Measurements from ENCODE around the gene DUSP5.
"Not testable (repeated sequence)": the region's sequence is repeated elsewhere in the genome, so short reads cannot be mapped to it uniquely, and the experiment has no call there.

DUSP5 gene

GRCh38 chr10:110470541-110470940 lies 27.2 kb upstream of the DUSP5 start:
- DNase-seq (ENCODE audit: low spot score); H3K36me3 Mint-ChIP-seq (ENCODE audit: low read depth); H3K4me1 Mint-ChIP-seq (ENCODE audit: low read depth); H3K4me3 Mint-ChIP-seq; H3K27ac Mint-ChIP-seq; H3K27me3 Mint-ChIP-seq (ENCODE audit: low read depth): not testable (repeated sequence)
- H3K9me3 Mint-ChIP-seq: peaks cover 11% of the 10 kb centered on the region

DNA sequence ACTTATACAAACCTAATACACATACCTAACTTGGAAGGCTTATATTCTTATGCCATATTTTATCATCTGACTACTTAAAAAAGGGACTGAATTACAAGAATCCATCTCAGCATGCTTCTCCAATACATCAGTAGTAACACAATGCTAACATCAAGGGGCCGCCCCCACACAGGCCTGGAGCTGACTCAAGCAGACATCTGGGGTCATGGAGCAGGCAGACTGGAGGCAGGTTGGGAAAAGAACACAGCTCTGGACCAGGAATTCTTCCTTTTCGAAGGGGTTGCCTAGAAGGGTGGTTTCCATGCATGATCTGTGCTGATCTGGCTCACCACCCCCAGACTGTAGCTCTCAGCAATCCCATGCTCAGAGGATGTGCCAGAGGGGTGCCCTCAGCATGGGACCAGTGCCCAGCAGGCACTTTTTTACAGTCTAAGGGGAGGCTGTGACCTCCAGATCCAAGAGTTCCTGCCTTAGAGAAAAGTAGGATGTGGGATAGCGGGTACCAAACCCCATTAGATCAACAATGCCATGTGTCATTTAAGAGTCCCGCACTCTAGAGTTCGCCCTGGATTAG lies 26.1 kb upstream of the DUSP5 start:
- no peak for DNase-seq (ENCODE audit: low spot score)
- no peaks in the 10 kb centered on the region for H3K27me3 Mint-ChIP-seq (ENCODE audit: low read depth)

DNA sequence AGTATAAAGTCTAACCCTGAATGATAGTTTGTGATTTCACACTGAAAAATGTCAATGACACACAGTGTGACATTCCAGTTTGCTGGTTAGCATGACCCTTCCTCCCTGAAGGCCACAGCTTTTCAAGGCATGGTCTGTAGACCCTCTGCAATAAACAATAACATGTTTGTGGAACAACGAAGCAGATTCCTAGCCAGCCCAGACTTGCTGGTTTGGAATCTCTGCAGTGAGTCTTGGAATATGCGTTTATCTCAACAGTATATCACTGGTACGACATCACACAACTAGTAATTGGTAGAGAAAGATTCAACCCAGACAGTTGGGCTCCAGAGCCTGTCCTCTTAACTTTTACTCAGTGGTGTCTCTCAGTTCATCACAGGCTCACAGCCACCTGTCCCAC lies 23.7 kb upstream of the DUSP5 start:
- peaks cover 4% of the 10 kb centered on the region for H3K4me1 Mint-ChIP-seq (ENCODE audit: low read depth)
- H3K27me3 Mint-ChIP-seq (ENCODE audit: low read depth): no peaks in the 10 kb centered on the region
- DNase-seq (ENCODE audit: low spot score): no peak
- peaks cover 4% of the 10 kb centered on the region for H3K36me3 Mint-ChIP-seq (ENCODE audit: low read depth)
- H3K27ac Mint-ChIP-seq: no peak overlapping the region
- H3K4me3 Mint-ChIP-seq: no peak overlapping the region
- H3K9me3 Mint-ChIP-seq: peaks cover 8% of the 10 kb centered on the region

More for the DNA sequence above, 26.1 kb upstream of the DUSP5 start:
- Mint-ChIP-seq H3K4me3 (no peak overlapping the region), H3K4me1 (ENCODE audit: low read depth) (peaks cover 4% of the 10 kb centered on the region), H3K9me3 (peaks cover 11% of the 10 kb centered on the region), H3K36me3 (ENCODE audit: low read depth) (peaks cover 4% of the 10 kb centered on the region), H3K27ac (no peak overlapping the region)

DNA sequence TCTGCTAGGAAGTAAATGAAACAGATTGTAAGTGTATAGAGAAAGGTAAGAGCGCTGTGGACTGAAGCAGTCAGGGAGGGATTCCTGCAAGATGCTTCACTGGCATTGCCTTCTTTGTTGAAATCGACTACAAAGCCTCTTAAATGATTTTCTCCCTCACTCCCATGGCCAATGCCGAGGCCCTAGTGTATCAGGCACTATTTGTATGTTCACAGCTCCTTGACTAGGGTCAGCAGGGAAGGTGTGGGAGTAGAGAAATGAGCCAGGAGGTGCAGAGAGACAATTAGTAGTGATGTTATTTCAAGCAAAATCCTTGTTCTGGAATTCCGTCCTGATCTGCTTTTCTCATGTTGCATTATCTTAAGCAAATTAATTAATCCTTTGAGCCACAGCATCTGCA lies 22.9 kb upstream of the DUSP5 start:
- Mint-ChIP-seq H3K36me3 (ENCODE audit: low read depth) (peaks cover 1% of the 10 kb centered on the region), H3K9me3 (peaks cover 5% of the 10 kb centered on the region), H3K27ac (no peak overlapping the region), H3K27me3 (ENCODE audit: low read depth) (no peaks in the 10 kb centered on the region), H3K4me1 (ENCODE audit: low read depth) (peaks cover 4% of the 10 kb centered on the region), H3K4me3 (no peak overlapping the region)
- no peak for DNase-seq (ENCODE audit: low spot score)

- peaks cover 3% of the 10 kb centered on the region for H3K4me1 Mint-ChIP-seq (ENCODE audit: low read depth)
- no peaks in the 10 kb centered on the region for H3K9me3 Mint-ChIP-seq
- DNase-seq (ENCODE audit: low spot score): no peak
- H3K4me3 Mint-ChIP-seq: no peak overlapping the region
- H3K27me3 Mint-ChIP-seq (ENCODE audit: low read depth): no peaks in the 10 kb centered on the region
- H3K36me3 Mint-ChIP-seq (ENCODE audit: low read depth): no peaks in the 10 kb centered on the region
- H3K27ac Mint-ChIP-seq: no peak overlapping the region
Measured at GRCh38 chr10:110475722-110476515, 21.8 kb upstream of the DUSP5 start.

DNA sequence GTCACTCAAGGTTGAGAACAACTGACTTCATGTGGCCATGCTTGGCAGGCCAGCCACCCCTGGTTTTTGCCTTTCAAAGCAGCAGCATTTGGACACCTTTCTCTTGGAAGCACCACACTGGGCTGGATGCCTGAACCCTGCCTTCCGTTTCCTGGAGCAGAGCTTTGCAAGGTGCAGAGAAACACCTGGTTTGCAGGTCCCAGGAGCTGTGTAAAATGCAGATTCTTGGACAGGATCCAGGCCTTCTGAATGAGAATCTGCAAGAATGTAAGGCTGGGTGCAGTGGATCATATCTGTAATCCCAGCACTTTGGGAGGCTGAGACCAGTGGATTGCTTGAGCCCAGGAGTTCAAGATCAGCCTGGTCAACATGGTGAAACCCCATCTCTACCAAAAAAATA lies 18.0 kb upstream of the DUSP5 start:
- peaks cover 4% of the 10 kb centered on the region for H3K27me3 Mint-ChIP-seq (ENCODE audit: low read depth)
- H3K9me3 Mint-ChIP-seq: no peaks in the 10 kb centered on the region
- H3K27ac Mint-ChIP-seq: no peak overlapping the region
- no peak for DNase-seq (ENCODE audit: low spot score)
- no peak overlapping the region for H3K4me3 Mint-ChIP-seq
- peaks cover 4% of the 10 kb centered on the region for H3K4me1 Mint-ChIP-seq (ENCODE audit: low read depth)
- H3K36me3 Mint-ChIP-seq (ENCODE audit: low read depth): no peaks in the 10 kb centered on the region

- Mint-ChIP-seq H3K4me3 (no peak overlapping the region), H3K27ac (no peak overlapping the region), H3K36me3 (ENCODE audit: low read depth) (no peaks in the 10 kb centered on the region), H3K4me1 (ENCODE audit: low read depth) (peaks cover 4% of the 10 kb centered on the region), H3K9me3 (no peaks in the 10 kb centered on the region), H3K27me3 (ENCODE audit: low read depth) (peaks cover 4% of the 10 kb centered on the region)
- DNase-seq (ENCODE audit: low spot score): no peak
Measured at GRCh38 chr10:110480387-110480786, 17.3 kb upstream of the DUSP5 start.

- Mint-ChIP-seq H3K27ac (no peak overlapping the region), H3K4me3 (no peak overlapping the region), H3K36me3 (ENCODE audit: low read depth) (no peaks in the 10 kb centered on the region), H3K27me3 (ENCODE audit: low read depth) (peaks cover 4% of the 10 kb centered on the region), H3K9me3 (no peaks in the 10 kb centered on the region), H3K4me1 (ENCODE audit: low read depth) (peaks cover 4% of the 10 kb centered on the region)
- DNase-seq (ENCODE audit: low spot score): no peak
Measured at GRCh38 chr10:110481919-110482318, 15.8 kb upstream of the DUSP5 start.

- no peak overlapping the region for H3K27ac Mint-ChIP-seq
- no peaks in the 10 kb centered on the region for H3K36me3 Mint-ChIP-seq (ENCODE audit: low read depth)
- DNase-seq (ENCODE audit: low spot score): no peak
- H3K4me3 Mint-ChIP-seq: no peak overlapping the region
- H3K4me1 Mint-ChIP-seq (ENCODE audit: low read depth): peaks cover 4% of the 10 kb centered on the region
- no peaks in the 10 kb centered on the region for H3K9me3 Mint-ChIP-seq
- peaks cover 4% of the 10 kb centered on the region for H3K27me3 Mint-ChIP-seq (ENCODE audit: low read depth)
Measured at GRCh38 chr10:110483633-110484032, 14.1 kb upstream of the DUSP5 start.

- H3K9me3 Mint-ChIP-seq: no peaks in the 10 kb centered on the region
- H3K36me3 Mint-ChIP-seq (ENCODE audit: low read depth): no peaks in the 10 kb centered on the region
- no peak overlapping the region for H3K27ac Mint-ChIP-seq
- no peak overlapping the region for H3K4me3 Mint-ChIP-seq
- H3K4me1 Mint-ChIP-seq (ENCODE audit: low read depth): peaks cover 7% of the 10 kb centered on the region
- H3K27me3 Mint-ChIP-seq (ENCODE audit: low read depth): peaks cover 7% of the 10 kb centered on the region
- no peak for DNase-seq (ENCODE audit: low spot score)
Measured at GRCh38 chr10:110485541-110485940, 12.2 kb upstream of the DUSP5 start.

DNA sequence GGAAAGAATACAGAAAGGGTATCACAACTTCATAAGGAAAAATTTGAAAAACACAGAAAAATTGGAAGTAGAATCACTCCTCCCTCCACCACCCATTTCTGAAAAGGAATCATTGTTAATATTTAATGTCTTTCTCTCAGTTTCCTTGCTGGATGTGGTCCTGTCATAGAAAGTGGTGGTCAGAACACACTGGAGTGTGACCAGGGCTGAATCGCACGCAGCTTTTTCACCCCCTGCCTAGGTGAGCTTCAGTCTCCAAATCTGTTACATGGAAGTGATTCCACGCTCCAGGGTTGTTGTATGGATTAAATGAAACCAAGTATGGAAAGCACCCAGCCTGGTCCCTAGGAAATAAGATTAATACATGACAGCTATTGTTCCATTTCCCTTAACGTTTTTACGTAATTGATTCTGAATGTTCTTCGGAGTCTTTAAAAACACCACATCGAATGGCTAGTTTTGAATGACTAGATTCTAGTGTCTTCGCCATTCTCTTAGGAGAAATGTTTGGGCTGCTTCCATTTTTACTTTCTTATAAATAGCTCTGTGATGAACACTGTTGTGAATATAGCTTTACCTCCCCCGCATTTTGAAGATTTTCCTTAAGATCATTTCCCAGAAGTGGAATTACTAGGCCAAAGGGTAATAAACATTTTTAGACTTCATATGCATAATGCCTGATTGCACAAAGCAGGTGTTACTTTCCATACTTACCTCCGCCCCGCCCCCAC lies 10.9 kb upstream of the DUSP5 start:
- Mint-ChIP-seq H3K9me3 (no peaks in the 10 kb centered on the region), H3K27ac (no peak overlapping the region), H3K36me3 (ENCODE audit: low read depth) (no peaks in the 10 kb centered on the region), H3K4me3 (no peak overlapping the region), H3K27me3 (ENCODE audit: low read depth) (peaks cover 6% of the 10 kb centered on the region), H3K4me1 (ENCODE audit: low read depth) (peaks cover 7% of the 10 kb centered on the region)
- DNase-seq (ENCODE audit: low spot score): no peak

DNA sequence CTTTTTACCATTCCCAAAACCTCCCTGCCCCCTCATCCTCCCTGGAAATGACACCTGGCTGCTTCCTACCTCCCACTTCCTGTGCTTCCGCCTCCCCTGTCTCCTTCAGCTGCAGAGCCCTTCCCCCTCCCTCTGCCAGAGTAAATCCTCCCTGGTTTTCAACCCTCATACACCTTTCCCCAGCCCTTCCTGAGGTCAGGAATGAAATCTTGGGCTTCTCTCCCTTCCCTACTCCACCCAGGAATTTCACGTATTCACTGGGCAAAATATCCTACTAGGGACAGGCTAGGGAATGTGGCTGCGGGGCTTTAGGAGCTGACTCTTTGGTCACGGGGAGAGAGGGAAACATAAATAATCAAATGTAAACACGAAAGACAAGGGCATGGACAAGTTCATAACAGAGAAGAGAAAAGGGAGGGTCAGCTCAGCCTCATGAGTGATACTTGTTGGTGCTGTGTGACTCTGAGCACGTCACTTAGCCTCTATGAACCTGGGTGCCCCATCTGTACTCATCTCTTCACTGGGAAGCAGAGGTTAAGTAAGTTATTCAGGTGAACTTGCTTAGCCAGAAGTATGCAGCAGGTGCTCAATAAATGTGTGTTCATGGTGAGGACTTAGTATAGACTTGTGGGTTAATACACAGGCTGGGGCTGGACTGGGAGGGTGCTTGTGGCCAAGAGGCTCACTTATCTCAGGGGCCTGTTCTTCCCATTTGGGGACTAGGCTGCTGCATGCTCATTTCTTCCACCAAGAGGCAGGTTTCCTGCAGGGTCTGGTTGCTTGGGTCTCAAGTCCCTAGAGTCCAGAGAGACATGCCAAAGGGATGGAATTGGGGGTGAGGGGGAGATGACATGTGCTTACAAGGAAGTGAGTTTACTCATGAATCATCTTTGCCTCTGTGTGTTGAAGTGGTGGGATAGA lies 10.0 kb upstream of the DUSP5 start:
- Mint-ChIP-seq H3K27me3 (ENCODE audit: low read depth) (peaks cover 3% of the 10 kb centered on the region), H3K9me3 (no peaks in the 10 kb centered on the region), H3K36me3 (ENCODE audit: low read depth) (no peaks in the 10 kb centered on the region), H3K27ac (no peak overlapping the region), H3K4me1 (ENCODE audit: low read depth) (peaks cover 10% of the 10 kb centered on the region), H3K4me3 (no peak overlapping the region)
- no peak for DNase-seq (ENCODE audit: low spot score)

DNA sequence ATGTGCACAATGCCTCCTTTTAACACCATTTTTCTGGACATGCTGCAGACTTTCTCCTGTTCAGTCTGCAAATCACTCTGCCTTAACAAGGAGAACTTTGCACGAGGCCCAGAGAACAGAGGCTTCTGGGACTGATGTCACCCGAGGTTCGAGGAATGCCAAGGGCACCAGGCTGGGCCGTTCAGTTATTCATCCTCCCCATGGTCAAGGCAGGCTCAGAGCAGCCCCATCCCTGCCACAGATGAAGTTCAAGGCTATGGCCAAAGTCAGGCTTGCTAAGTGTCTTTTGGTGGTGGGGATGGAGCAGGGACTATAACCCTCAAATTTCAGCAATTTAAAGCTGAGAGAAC lies 9.4 kb upstream of the DUSP5 start:
- H3K9me3 Mint-ChIP-seq: no peaks in the 10 kb centered on the region
- no peak overlapping the region for H3K4me3 Mint-ChIP-seq
- no peak for DNase-seq (ENCODE audit: low spot score)
- no peak overlapping the region for H3K27ac Mint-ChIP-seq
- H3K4me1 Mint-ChIP-seq (ENCODE audit: low read depth): peaks cover 10% of the 10 kb centered on the region
- no peaks in the 10 kb centered on the region for H3K36me3 Mint-ChIP-seq (ENCODE audit: low read depth)
- peaks cover 3% of the 10 kb centered on the region for H3K27me3 Mint-ChIP-seq (ENCODE audit: low read depth)
